ENCODE results near the gene LTF.

GRCh38 chr3:46509661-46510187 is 45.0 kb upstream of the LTF start:
- TF ChIP-seq EZH2 (IDR thresholded peaks at IDR 0.05; ENCODE audit: low read depth) (no peak), CTCF (conservative IDR thresholded peaks at IDR 0.05) (no peak)
